SK-N-SH (cell line): ENCODE measurements around the gene RNF13. TPM values are rescaled to one million over a fixed set of nuclear protein-coding genes. Genes with fewer than 3 reads are reported as not detected.

ENCODE experiments used
- CTCF ChIA-PET: fragments of 300-600, 350-600 bp; formaldehyde crosslinking; extraction: SDS; loops from one replicate; lab custom pipeline; 2021; lab: Yijun Ruan, JAX
- POLR2A ChIA-PET: fragments of 350-600 bp; sonication (Branson Sonifier 250); formaldehyde crosslinking; extraction: SDS; loops from one replicate; lab custom pipeline; 2020; ENCODE audit warnings: antibody characterized with exemption, inconsistent platforms; lab: Yijun Ruan, JAX
- DNase-seq: peaks from one replicate; pipeline ENCODE4 v3.0.0; 2012
- H2AFZ ChIP-seq: fragments of 200-600 bp; sonication (generic); 2 replicates; pipeline ENCODE4 v1.8.1; 2016; ENCODE audit warnings: antibody characterized with exemption, mild to moderate bottlenecking, low read depth
- H3F3A ChIP-seq: fragments of 200-600 bp; sonication (generic); replicated peaks from 2 replicates; pipeline ENCODE3; 2016; ENCODE audit warnings: antibody characterized with exemption, mild to moderate bottlenecking; ENCODE audit not compliant: insufficient read depth
- H3K27ac ChIP-seq, 2 experiments: fragments of 200-500 bp in 1 of 2; fragments of 200-600 bp in 1 of 2; sonication (Bioruptor generic) in 1 of 2; sonication (generic), shearing (Covaris generic) in 1 of 2; 2 replicates each; pipeline versions ENCODE4 v1.5.1 to v1.6.1; 2014 to 2016; ENCODE audit warnings: low read depth in 2 of 2, inconsistent platforms in 1 of 2, low read length in 1 of 2, mild to moderate bottlenecking in 1 of 2, mixed read lengths in 1 of 2
- H3K27me3 ChIP-seq: fragments of 200-600 bp; sonication (generic), shearing (Covaris generic); 2 replicates; pipeline ENCODE4 v1.6.1; 2016; ENCODE audit warnings: mixed run types; ENCODE audit not compliant: insufficient read depth
- H3K36me3 ChIP-seq, 2 experiments: fragments of 200-500 bp in 1 of 2; fragments of 200-600 bp in 1 of 2; sonication (Bioruptor generic) in 1 of 2; sonication (generic) in 1 of 2; replicated peaks in 1 of 2; 2 replicates each; pipeline versions ENCODE3 to v1.5.1; 2014 to 2016; ENCODE audit warnings: low read length in 1 of 2, mild to moderate bottlenecking in 1 of 2; ENCODE audit not compliant: insufficient read depth in 2 of 2, control insufficient read depth in 1 of 2
- H3K4me1 ChIP-seq, 2 experiments: fragments of 200-500 bp in 1 of 2; fragments of 200-600 bp in 1 of 2; sonication (Bioruptor generic) in 1 of 2; sonication (generic), shearing (Covaris generic) in 1 of 2; 2 replicates each; pipeline versions ENCODE4 v1.5.1 to v1.6.1; 2014 to 2016; ENCODE audit warnings: low read depth in 1 of 2, low read length in 1 of 2, mixed run types in 1 of 2; ENCODE audit not compliant: insufficient read depth in 2 of 2, control insufficient read depth in 1 of 2
- H3K4me2 ChIP-seq: fragments of 200-600 bp; sonication (generic), shearing (Covaris generic); 2 replicates; pipeline ENCODE4 v1.6.1; 2017; ENCODE audit warnings: mixed run types
- H3K4me3 ChIP-seq, 2 experiments: fragments of 200-500 bp in 1 of 2; fragments of 200-600 bp in 1 of 2; sonication (Bioruptor generic) in 1 of 2; sonication (generic), shearing (Covaris generic) in 1 of 2; 2 replicates each; pipeline versions ENCODE4 v1.5.1 to v1.8.1; 2014 to 2016; ENCODE audit warnings: low read depth in 2 of 2, inconsistent platforms in 1 of 2, low read length in 1 of 2, mild to moderate bottlenecking in 1 of 2, mixed read lengths in 1 of 2, moderate library complexity in 1 of 2
- H3K79me2 ChIP-seq: fragments of 200-600 bp; sonication (generic); 2 replicates; pipeline ENCODE4 v1.8.1; 2017; ENCODE audit warnings: mild to moderate bottlenecking; ENCODE audit not compliant: insufficient read depth
- H3K9ac ChIP-seq: fragments of 200-600 bp; sonication (generic); 2 replicates; pipeline ENCODE4 v1.6.1; 2017; ENCODE audit warnings: mixed run types
- H3K9me2 ChIP-seq: fragments of 200-600 bp; sonication (generic); 2 replicates; pipeline ENCODE4 v1.6.1; 2017; ENCODE audit warnings: mixed run types
- H3K9me3 ChIP-seq: fragments of 200-600 bp; sonication (generic); 2 replicates; pipeline ENCODE4 v1.6.1; 2017; ENCODE audit warnings: mixed run types, mild to moderate bottlenecking, moderate library complexity
- H4K20me1 ChIP-seq: fragments of 200-600 bp; sonication (generic); 2 replicates; pipeline ENCODE4 v1.6.1; 2017; ENCODE audit warnings: mild to moderate bottlenecking, mixed run types; ENCODE audit not compliant: insufficient read depth
- EP300 ChIP-seq, 2 experiments: IDR thresholded peaks; 2 replicates each; pipeline versions ENCODE4 v1.4.0 to v1.6.1; 2012; ENCODE audit warnings: borderline replicate concordance in 1 of 2, low read depth in 1 of 2, low read length in 1 of 2
- FOSL2 ChIP-seq: IDR thresholded peaks from 2 replicates; pipeline ENCODE4 v1.4.0; 2012; ENCODE audit warnings: low read depth, mild to moderate bottlenecking, moderate library complexity, borderline replicate concordance
- FOXM1 ChIP-seq: IDR thresholded peaks from 2 replicates; pipeline ENCODE4 v1.4.0; 2012; ENCODE audit warnings: low read depth, mild to moderate bottlenecking
- GABPA ChIP-seq: IDR thresholded peaks from 2 replicates; pipeline ENCODE4 v1.4.0; 2012; ENCODE audit warnings: low read depth, mild to moderate bottlenecking
- GATA2 ChIP-seq: sonication (generic); formaldehyde crosslinking; IDR thresholded peaks from 2 replicates; pipeline ENCODE4 v1.5.0; 2020; ENCODE audit warnings: mild to moderate bottlenecking, missing genetic modification reagents
- JUND ChIP-seq: IDR thresholded peaks from 2 replicates; pipeline ENCODE4 v1.4.0; 2012
- NFIC ChIP-seq: IDR thresholded peaks from 2 replicates; pipeline ENCODE4 v1.4.0; 2012; ENCODE audit warnings: borderline replicate concordance
- NRF1 ChIP-seq: IDR thresholded peaks from 2 replicates; pipeline ENCODE4 v1.6.1; 2012; ENCODE audit warnings: low read depth, mild to moderate bottlenecking, low read length
- PBX3 ChIP-seq: IDR thresholded peaks from 2 replicates; pipeline ENCODE4; 2012
- POLR2AphosphoS5 ChIP-seq: IDR thresholded peaks from 2 replicates; pipeline ENCODE4 v1.6.1; 2012; ENCODE audit warnings: low read depth, low read length
- RXRA ChIP-seq: IDR thresholded peaks from 2 replicates; pipeline ENCODE4 v1.4.0; 2012; ENCODE audit warnings: low read depth, mild to moderate bottlenecking, borderline replicate concordance
- SIN3A ChIP-seq: IDR thresholded peaks from 2 replicates; pipeline ENCODE4 v1.6.1; 2012; ENCODE audit warnings: low read depth, mild to moderate bottlenecking, low read length, moderate library complexity, borderline replicate concordance
- USF2 ChIP-seq: fragments of 150-350 bp; IDR thresholded peaks from 2 replicates; pipeline ENCODE4 v1.6.1; 2017; ENCODE audit warnings: antibody characterized with exemption, low read length, low read depth, borderline replicate concordance
- WGBS: methylation state at CpG from one replicate; pipeline ENCODE4 v1.1.6; 2017; ENCODE audit warnings: low lambda C conversion rate; 5-methylcytosine and 5-hydroxymethylcytosine counted together
- polyA plus RNA-seq, 3 experiments: library from polyadenylated mRNA; depleted of rRNA; stranded (reverse); fragments of >200 nt; gene quantifications; 2 replicates each; pipeline ENCODE4 v1.2.3, GENCODE V29; 2012
- TF ChIP-seq, protein P1 (sequence below): IDR thresholded peaks from 2 replicates; pipeline ENCODE4 v1.4.0; 2012; ENCODE audit warnings: low read depth
- TF ChIP-seq, protein P2 (sequence below): IDR thresholded peaks from 2 replicates; pipeline ENCODE4 v1.4.0; 2012; ENCODE audit warnings: low read depth, borderline replicate concordance
- TF ChIP-seq, protein P3 (sequence below): IDR thresholded peaks from 2 replicates; pipeline ENCODE4 v1.4.0; 2012; ENCODE audit warnings: low read depth, borderline replicate concordance

The RNF13 gene
- polyA plus RNA-seq, 1 of the 3 experiments (the other 2 are of a cell fraction), result 14.9 TPM

- ChIA-PET POLR2A (no interaction called here), CTCF (no interaction called here)
- no peaks in the 10 kb centered on the region for H3K27me3 ChIP-seq
- no peak overlapping the region for H2AFZ ChIP-seq
- no peak overlapping the region for H3K4me2 ChIP-seq
- H3F3A ChIP-seq, result peaks cover 14% of the 10 kb centered on the region
- 0 out of 2 replicates have a peak, but pooled peaks cover 3% of the 10 kb centered on the region for H3K9me2 ChIP-seq
- H3K4me1 ChIP-seq, result peaks cover 0 to 8% of the 10 kb centered on the region in 2 experiments; a peak in 1 of 4 replicates
- H3K36me3 ChIP-seq, result no peaks in the 10 kb centered on the region
- H3K27ac ChIP-seq, result no peak overlapping the region
- H4K20me1 ChIP-seq, result no peaks in the 10 kb centered on the region
- TF ChIP-seq USF2, result no peak
- TF ChIP-seq, protein P1, sequence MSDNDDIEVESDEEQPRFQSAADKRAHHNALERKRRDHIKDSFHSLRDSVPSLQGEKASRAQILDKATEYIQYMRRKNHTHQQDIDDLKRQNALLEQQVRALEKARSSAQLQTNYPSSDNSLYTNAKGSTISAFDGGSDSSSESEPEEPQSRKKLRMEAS, result no peak
- no peak for TF ChIP-seq PBX3
- no peak for TF ChIP-seq NRF1
- no peak for TF ChIP-seq EP300 (IDR thresholded peaks at IDR 0.05; ENCODE audit: borderline replicate concordance in 1 of 2, low read depth in 1 of 2, low read length in 1 of 2)
- TF ChIP-seq FOXM1, result no peak
- TF ChIP-seq, protein P2, sequence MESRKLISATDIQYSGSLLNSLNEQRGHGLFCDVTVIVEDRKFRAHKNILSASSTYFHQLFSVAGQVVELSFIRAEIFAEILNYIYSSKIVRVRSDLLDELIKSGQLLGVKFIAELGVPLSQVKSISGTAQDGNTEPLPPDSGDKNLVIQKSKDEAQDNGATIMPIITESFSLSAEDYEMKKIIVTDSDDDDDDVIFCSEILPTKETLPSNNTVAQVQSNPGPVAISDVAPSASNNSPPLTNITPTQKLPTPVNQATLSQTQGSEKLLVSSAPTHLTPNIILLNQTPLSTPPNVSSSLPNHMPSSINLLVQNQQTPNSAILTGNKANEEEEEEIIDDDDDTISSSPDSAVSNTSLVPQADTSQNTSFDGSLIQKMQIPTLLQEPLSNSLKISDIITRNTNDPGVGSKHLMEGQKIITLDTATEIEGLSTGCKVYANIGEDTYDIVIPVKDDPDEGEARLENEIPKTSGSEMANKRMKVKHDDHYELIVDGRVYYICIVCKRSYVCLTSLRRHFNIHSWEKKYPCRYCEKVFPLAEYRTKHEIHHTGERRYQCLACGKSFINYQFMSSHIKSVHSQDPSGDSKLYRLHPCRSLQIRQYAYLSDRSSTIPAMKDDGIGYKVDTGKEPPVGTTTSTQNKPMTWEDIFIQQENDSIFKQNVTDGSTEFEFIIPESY, result no peak
- TF ChIP-seq FOSL2, result no peak
- TF ChIP-seq NFIC, result no peak
- no peak for TF ChIP-seq RXRA
- TF ChIP-seq GATA2 (CRISPR knock-in tag), result no peak
- no peak for TF ChIP-seq GABPA
- TF ChIP-seq JUND, result no peak
- TF ChIP-seq SIN3A, result no peak
- TF ChIP-seq, protein P3, sequence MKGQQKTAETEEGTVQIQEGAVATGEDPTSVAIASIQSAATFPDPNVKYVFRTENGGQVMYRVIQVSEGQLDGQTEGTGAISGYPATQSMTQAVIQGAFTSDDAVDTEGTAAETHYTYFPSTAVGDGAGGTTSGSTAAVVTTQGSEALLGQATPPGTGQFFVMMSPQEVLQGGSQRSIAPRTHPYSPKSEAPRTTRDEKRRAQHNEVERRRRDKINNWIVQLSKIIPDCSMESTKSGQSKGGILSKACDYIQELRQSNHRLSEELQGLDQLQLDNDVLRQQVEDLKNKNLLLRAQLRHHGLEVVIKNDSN, result no peak
- no peak for TF ChIP-seq POLR2AphosphoS5
- WGBS, result 21% methylated on average over 2 of the region's 2 CpGs
- no peak overlapping the region for H3K4me3 ChIP-seq
- H3K9me3 ChIP-seq, result no peaks in the 10 kb centered on the region; the same call in 1 of the 2 replicates
- H3K79me2 ChIP-seq, result no peaks in the 10 kb centered on the region
- DNase-seq, result no peak
- no peak overlapping the region for H3K9ac ChIP-seq
These were observed 6.7 kb upstream of the RNF13 start for GRCh38 chr3:149806171-149806778.
